Skeletal muscle satellite cell (primary cell): ENCODE data around the gene BCL11A.

Experiments
- H3K27me3 ChIP-seq: 2 replicates; pipeline ENCODE4 v1.7.0; 2013; ENCODE audit warnings: low read length; ENCODE audit not compliant: control insufficient read depth, insufficient read depth
- H3K36me3 ChIP-seq: 2 replicates; pipeline ENCODE4 v1.7.0; 2013; ENCODE audit warnings: mild to moderate bottlenecking, control low read depth, low read length; ENCODE audit not compliant: insufficient read depth
- H3K4me1 ChIP-seq: 2 replicates; pipeline ENCODE4 v1.7.0; 2013; ENCODE audit warnings: low read length; ENCODE audit not compliant: control insufficient read depth, insufficient read depth
- H3K4me2 ChIP-seq: 2 replicates; pipeline ENCODE4 v1.7.0; 2013; ENCODE audit warnings: mild to moderate bottlenecking, low read length
- H3K4me3 ChIP-seq: 2 replicates; pipeline ENCODE4 v1.7.0; 2013; ENCODE audit warnings: low read length
- H3K9ac ChIP-seq: 2 replicates; pipeline ENCODE4 v1.7.0; 2013; ENCODE audit warnings: mild to moderate bottlenecking, low read depth, low read length, moderate library complexity
- H3K9me3 ChIP-seq: replicated peaks from 2 replicates; pipeline ENCODE4 v1.7.0; 2013; ENCODE audit warnings: mild to moderate bottlenecking, control low read depth, low read length

BCL11A gene

GRCh38 chr2:60558536-60558935 is 5.1 kb upstream of the BCL11A start:
- Histone ChIP-seq H3K4me2 (no peak overlapping the region), H3K4me1 (peaks cover 5% of the 10 kb centered on the region), H3K27me3 (peaks cover 77% of the 10 kb centered on the region), H3K4me3 (no peak overlapping the region), H3K36me3 (no peaks in the 10 kb centered on the region), H3K9ac (no peak overlapping the region), H3K9me3 (no peaks in the 10 kb centered on the region)

- H3K4me3 ChIP-seq: no peak overlapping the region
- H3K4me1 ChIP-seq: peaks cover 5% of the 10 kb centered on the region
- H3K36me3 ChIP-seq: no peaks in the 10 kb centered on the region
- peaks cover 76% of the 10 kb centered on the region for H3K27me3 ChIP-seq
- no peak overlapping the region for H3K4me2 ChIP-seq
- H3K9me3 ChIP-seq: no peaks in the 10 kb centered on the region
- no peak overlapping the region for H3K9ac ChIP-seq
These were observed 4.0 kb upstream of the BCL11A start for GRCh38 chr2:60557486-60557864.

- no peaks in the 10 kb centered on the region for H3K36me3 ChIP-seq
- no peak overlapping the region for H3K4me3 ChIP-seq
- peaks cover 78% of the 10 kb centered on the region for H3K27me3 ChIP-seq
- peaks cover 7% of the 10 kb centered on the region for H3K4me1 ChIP-seq
- no peak overlapping the region for H3K9ac ChIP-seq
- no peak overlapping the region for H3K4me2 ChIP-seq
- H3K9me3 ChIP-seq: no peaks in the 10 kb centered on the region
These were observed 3.4 kb upstream of the BCL11A start for GRCh38 chr2:60556576-60557485.

- Histone ChIP-seq H3K4me2 (no peak overlapping the region), H3K27me3 (peaks cover 73% of the 10 kb centered on the region), H3K9me3 (no peaks in the 10 kb centered on the region), H3K36me3 (no peaks in the 10 kb centered on the region), H3K4me3 (no peak overlapping the region), H3K4me1 (peaks cover 11% of the 10 kb centered on the region), H3K9ac (no peak overlapping the region)
These were observed 2.7 kb upstream of the BCL11A start for GRCh38 chr2:60556175-60556574.

GRCh38 chr2:60555783-60556139 is 2.3 kb upstream of the BCL11A start:
- Histone ChIP-seq H3K4me3 (peak overlapping the region; percentile 86), H3K4me1 (peaks cover 11% of the 10 kb centered on the region), H3K9me3 (no peaks in the 10 kb centered on the region), H3K9ac (no peak overlapping the region), H3K4me2 (peak overlapping the region; percentile 100), H3K36me3 (no peaks in the 10 kb centered on the region), H3K27me3 (peaks cover 69% of the 10 kb centered on the region)

- Histone ChIP-seq H3K36me3 (no peaks in the 10 kb centered on the region), H3K9ac (peak overlapping the region; percentile 60), H3K4me1 (peaks cover 11% of the 10 kb centered on the region), H3K4me2 (peak overlapping the region; percentile 100), H3K27me3 (peaks cover 64% of the 10 kb centered on the region), H3K4me3 (peak overlapping the region; percentile 86), H3K9me3 (no peaks in the 10 kb centered on the region)
These were observed 1.8 kb upstream of the BCL11A start for GRCh38 chr2:60555066-60555782.

GRCh38 chr2:60554646-60555065 is 1.2 kb upstream of the BCL11A start:
- Histone ChIP-seq H3K36me3 (no peaks in the 10 kb centered on the region), H3K4me2 (peak overlapping the region; percentile 100), H3K27me3 (peaks cover 62% of the 10 kb centered on the region), H3K4me3 (peak overlapping the region; percentile 86), H3K9me3 (no peaks in the 10 kb centered on the region), H3K9ac (peak overlapping the region; percentile 60), H3K4me1 (peaks cover 11% of the 10 kb centered on the region)

- Histone ChIP-seq H3K4me3 (peak overlapping the region; percentile 86), H3K4me2 (peak overlapping the region; percentile 100), H3K36me3 (no peaks in the 10 kb centered on the region), H3K4me1 (peaks cover 16% of the 10 kb centered on the region), H3K27me3 (peaks cover 62% of the 10 kb centered on the region), H3K9me3 (no peaks in the 10 kb centered on the region), H3K9ac (peak overlapping the region; percentile 60)
These were observed 706 bp upstream of the BCL11A start for GRCh38 chr2:60554074-60554645.

GRCh38 chr2:60552851-60553494 is 481 bp downstream of the BCL11A start:
- Histone ChIP-seq H3K4me2 (peak overlapping the region; percentile 100), H3K9me3 (no peaks in the 10 kb centered on the region), H3K36me3 (no peaks in the 10 kb centered on the region), H3K4me3 (peak overlapping the region; percentile 86), H3K9ac (peak overlapping the region; percentile 31), H3K4me1 (peaks cover 18% of the 10 kb centered on the region), H3K27me3 (peaks cover 62% of the 10 kb centered on the region)

GRCh38 chr2:60552078-60552850 is 1.2 kb downstream of the BCL11A start:
- Histone ChIP-seq H3K4me2 (peak overlapping the region; percentile 100), H3K27me3 (peaks cover 62% of the 10 kb centered on the region), H3K9ac (peak overlapping the region; percentile 25), H3K9me3 (no peaks in the 10 kb centered on the region), H3K4me3 (peak overlapping the region; percentile 86), H3K4me1 (peaks cover 18% of the 10 kb centered on the region), H3K36me3 (no peaks in the 10 kb centered on the region)
